Measurements from ENCODE around the gene MAB21L4.

Gene MAB21L4

DNA sequence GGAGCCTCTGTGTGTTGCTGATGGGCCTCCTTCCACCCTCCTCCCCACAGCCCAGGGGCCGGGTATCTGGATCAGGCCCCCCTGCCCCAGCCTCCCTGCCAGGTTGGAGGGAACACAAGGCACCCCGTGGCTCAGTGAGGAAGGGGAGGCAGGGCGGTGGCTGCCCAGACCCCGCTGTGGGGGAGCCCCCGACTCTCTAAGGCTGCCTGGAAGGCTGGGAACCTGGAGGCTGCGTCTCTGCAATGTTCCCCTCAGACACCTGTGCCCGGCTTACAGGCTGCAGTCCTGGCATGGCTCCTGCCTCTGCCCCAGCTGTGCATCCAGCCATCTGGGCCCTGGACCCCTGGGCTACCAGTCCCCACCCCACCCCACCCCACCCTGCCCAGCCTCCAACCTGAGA is 438 bp upstream of the MAB21L4 start:
- H3K9me3 Mint-ChIP-seq, result no peaks in the 10 kb centered on the region
- H3K27me3 Mint-ChIP-seq, result peaks cover 6% of the 10 kb centered on the region
- H3K36me3 Mint-ChIP-seq (ENCODE audit: low read depth), result no peaks in the 10 kb centered on the region
- no peaks in the 10 kb centered on the region for H3K4me1 Mint-ChIP-seq (ENCODE audit: low read depth)
- no peak for DNase-seq
- H3K4me3 Mint-ChIP-seq, result no peak overlapping the region
- H3K27ac Mint-ChIP-seq, result no peak overlapping the region

DNA sequence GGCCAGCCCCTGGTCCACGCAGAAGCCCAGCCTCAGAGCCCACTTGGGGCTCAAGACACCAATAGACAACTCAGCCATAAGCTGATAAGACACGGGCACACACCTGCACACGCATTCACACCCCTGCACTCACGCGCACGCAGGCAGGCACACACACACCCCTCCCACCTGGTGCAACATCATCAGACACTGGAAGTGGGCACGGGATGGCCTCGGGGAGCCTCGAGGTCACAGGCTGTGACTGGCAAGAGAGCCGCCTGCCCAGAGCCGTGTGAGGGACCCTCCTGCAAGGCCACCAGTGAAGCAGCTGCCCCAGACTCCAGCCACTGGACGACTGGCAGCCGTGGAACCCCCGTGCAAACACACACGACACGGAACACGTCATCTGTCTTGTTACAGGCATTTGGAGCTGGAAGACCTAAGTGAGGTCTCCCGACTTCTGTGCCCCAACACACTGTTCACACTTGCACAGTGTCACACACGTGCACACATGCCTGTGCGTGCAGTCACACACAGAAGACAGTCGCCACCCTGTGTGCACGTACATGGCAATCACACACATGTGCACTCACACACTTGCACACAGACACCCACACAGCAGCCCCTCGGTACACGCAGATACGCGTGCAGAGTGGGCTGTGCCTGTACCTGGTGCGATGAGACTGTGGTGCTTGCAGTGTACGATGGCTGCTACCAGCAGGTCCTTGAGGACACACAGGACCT is 959 bp downstream of the MAB21L4 start:
- Mint-ChIP-seq H3K9me3 (no peaks in the 10 kb centered on the region), H3K27me3 (peaks cover 4% of the 10 kb centered on the region), H3K27ac (no peak overlapping the region), H3K36me3 (ENCODE audit: low read depth) (no peaks in the 10 kb centered on the region), H3K4me3 (no peak overlapping the region), H3K4me1 (ENCODE audit: low read depth) (no peaks in the 10 kb centered on the region)
- no peak for DNase-seq

DNA sequence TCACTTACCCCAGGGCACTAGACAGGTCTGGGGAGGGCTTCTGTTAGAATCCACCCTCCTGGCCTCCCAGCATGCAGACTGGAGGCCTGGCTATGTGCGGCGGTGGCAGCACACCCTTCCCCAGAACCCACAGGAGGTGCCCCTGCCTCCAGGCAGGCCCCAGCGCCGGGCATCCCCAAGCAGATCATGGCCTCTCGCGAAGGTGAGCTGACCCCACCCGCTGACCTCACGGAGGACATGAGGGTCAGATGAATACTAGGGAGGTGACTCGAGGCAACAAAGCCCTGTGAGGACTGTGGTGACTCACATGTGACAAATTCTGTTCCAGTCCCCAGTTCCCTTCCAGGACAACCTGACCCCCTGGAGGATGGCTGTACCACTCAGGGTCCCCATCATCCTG is 1.9 kb downstream of the MAB21L4 start:
- Mint-ChIP-seq H3K9me3 (no peaks in the 10 kb centered on the region), H3K27me3 (peaks cover 3% of the 10 kb centered on the region), H3K4me1 (ENCODE audit: low read depth) (no peaks in the 10 kb centered on the region), H3K4me3 (no peak overlapping the region), H3K27ac (no peak overlapping the region), H3K36me3 (ENCODE audit: low read depth) (no peaks in the 10 kb centered on the region)
- no peak for DNase-seq

DNA sequence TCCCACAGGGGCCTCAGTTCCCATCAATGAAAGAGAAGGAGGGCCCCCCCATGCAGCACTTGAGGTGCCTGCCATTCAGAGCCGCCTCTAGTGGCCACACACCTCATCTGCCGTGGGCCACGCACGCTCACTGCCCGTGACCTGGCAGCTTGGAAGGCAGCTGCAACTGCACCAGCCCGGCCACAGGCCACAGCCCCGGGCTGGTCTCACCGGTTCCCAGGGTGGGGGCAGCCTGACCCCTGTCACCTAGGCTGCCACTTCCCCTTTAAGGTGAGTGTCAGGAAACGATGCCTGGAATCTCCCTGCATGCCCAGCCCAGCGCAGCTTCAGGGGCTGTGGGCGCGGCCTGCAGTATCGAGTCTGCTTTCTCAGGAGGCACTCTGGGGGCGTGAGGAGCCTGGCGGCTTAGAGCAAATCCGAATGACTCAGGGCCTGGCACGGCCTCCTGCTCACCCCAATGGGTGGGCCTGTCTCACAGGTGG is 2.6 kb downstream of the MAB21L4 start:
- DNase-seq, result no peak
- Mint-ChIP-seq H3K27me3 (no peaks in the 10 kb centered on the region), H3K9me3 (no peaks in the 10 kb centered on the region), H3K36me3 (ENCODE audit: low read depth) (no peaks in the 10 kb centered on the region), H3K4me1 (ENCODE audit: low read depth) (no peaks in the 10 kb centered on the region), H3K4me3 (no peak overlapping the region), H3K27ac (no peak overlapping the region)

DNA sequence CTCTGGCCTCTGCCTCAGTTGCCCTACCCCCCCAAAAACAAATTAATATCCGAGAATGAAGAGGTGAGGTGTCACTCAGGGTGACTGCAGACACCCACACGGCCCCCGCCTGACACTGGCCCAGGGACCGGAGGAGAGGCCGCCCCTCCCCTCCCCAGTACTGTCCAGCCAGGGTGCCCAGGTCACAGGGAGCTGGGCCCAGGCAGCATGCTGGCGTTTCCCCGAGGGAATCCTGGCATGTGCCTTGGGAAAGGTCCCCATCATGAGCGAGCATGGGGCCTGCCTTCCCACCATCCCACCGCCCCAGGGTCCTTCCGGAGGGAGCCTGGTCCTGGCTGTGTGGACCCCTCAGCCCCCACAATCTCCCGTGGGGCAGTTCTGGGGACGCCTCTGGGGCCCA is 3.0 kb downstream of the MAB21L4 start:
- Mint-ChIP-seq H3K36me3 (ENCODE audit: low read depth) (no peaks in the 10 kb centered on the region), H3K4me3 (no peak overlapping the region), H3K27me3 (no peaks in the 10 kb centered on the region), H3K4me1 (ENCODE audit: low read depth) (no peaks in the 10 kb centered on the region), H3K27ac (no peak overlapping the region), H3K9me3 (no peaks in the 10 kb centered on the region)
- DNase-seq, result no peak

DNA sequence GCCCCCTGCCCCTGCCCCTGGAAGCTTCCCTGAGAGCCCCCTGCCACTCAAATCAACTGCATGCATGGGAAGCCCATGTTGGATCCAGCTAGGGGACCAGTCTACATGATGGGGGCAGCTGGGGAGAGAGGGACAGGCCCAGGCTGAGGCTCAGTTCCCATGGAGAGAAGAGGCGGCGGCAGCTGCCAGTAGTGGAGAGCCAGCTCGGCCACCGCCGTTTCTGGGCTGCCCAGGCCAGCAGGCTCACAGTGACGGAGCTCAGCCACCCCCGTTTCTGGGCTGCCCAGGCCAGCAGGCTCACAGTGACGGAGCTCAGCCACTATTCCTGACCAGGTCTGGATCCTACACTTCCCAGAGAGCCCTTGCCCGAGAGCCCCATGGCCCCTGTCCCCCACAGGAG is 3.6 kb downstream of the MAB21L4 start:
- no peaks in the 10 kb centered on the region for H3K4me1 Mint-ChIP-seq (ENCODE audit: low read depth)
- no peaks in the 10 kb centered on the region for H3K36me3 Mint-ChIP-seq (ENCODE audit: low read depth)
- H3K9me3 Mint-ChIP-seq, result no peaks in the 10 kb centered on the region
- DNase-seq, result no peak
- H3K27me3 Mint-ChIP-seq, result no peaks in the 10 kb centered on the region
- no peak overlapping the region for H3K4me3 Mint-ChIP-seq
- no peak overlapping the region for H3K27ac Mint-ChIP-seq

DNA sequence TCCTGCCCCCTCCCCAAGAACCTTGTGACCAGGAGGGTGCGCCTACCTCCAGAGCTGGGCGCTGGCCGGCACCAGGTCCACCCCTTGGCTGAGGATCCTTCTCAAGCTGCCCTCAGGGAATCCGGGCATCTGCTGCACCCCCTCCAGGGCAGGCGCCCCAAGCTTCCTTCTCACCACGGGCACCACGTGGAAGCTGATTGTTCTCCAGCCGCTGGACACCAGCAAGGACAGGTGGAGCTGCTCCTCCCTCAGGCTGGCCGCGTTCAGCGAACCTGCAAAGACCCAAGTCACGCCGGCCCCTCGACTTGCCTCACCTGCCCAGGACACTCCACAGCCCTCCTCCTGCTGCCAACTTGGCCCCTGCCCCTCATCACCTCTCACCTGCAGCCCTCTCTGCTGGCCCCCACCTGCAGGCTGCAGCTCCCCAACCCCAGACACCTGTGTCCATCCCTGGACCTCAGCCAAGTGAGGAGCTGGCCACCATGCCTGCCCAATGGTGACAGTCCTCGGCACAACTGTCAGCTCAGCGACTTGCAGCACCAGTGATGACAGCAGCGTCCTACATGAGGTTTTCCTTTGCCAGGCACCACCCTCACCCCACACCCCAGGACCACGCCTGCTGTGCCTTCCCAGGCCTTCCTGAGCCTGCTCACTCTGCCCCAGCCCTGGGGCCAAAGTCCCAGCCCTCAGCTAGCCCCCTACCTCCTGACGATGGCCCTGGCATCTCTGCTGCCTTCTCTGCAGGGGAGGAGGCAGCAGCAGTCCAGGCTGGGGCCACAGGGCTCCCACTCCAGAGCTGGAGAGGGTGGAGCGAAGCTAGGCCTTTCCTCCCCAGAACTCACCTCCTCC is 4.2 kb downstream of the MAB21L4 start:
- no peaks in the 10 kb centered on the region for H3K36me3 Mint-ChIP-seq (ENCODE audit: low read depth)
- no peak for DNase-seq
- H3K4me3 Mint-ChIP-seq, result no peak overlapping the region
- no peak overlapping the region for H3K27ac Mint-ChIP-seq
- H3K27me3 Mint-ChIP-seq, result no peaks in the 10 kb centered on the region
- no peaks in the 10 kb centered on the region for H3K4me1 Mint-ChIP-seq (ENCODE audit: low read depth)
- H3K9me3 Mint-ChIP-seq, result no peaks in the 10 kb centered on the region

DNA sequence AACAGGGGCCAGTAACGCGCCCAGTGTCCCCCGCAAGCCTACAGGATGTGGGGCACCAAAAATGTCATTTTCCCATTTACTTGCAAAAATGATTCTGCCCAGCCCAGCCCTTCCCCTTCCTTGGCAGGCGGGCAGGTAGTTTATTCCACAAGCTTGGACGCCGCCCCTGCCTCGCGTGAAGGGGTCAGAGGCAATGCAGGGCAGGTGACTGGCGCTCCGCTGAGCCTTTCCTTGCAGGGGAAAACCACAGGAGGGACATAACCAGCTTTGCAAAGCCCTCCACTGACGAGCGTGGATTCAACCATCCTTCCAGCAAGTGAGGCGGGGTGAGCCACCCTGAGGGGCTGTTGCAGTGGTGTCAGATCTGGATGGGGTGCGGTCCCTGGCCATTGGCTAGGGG is 5.3 kb downstream of the MAB21L4 start:
- Mint-ChIP-seq H3K4me3 (no peak overlapping the region), H3K4me1 (ENCODE audit: low read depth) (no peaks in the 10 kb centered on the region), H3K9me3 (no peaks in the 10 kb centered on the region), H3K36me3 (ENCODE audit: low read depth) (no peaks in the 10 kb centered on the region), H3K27me3 (no peaks in the 10 kb centered on the region), H3K27ac (no peak overlapping the region)
- no peak for DNase-seq

DNA sequence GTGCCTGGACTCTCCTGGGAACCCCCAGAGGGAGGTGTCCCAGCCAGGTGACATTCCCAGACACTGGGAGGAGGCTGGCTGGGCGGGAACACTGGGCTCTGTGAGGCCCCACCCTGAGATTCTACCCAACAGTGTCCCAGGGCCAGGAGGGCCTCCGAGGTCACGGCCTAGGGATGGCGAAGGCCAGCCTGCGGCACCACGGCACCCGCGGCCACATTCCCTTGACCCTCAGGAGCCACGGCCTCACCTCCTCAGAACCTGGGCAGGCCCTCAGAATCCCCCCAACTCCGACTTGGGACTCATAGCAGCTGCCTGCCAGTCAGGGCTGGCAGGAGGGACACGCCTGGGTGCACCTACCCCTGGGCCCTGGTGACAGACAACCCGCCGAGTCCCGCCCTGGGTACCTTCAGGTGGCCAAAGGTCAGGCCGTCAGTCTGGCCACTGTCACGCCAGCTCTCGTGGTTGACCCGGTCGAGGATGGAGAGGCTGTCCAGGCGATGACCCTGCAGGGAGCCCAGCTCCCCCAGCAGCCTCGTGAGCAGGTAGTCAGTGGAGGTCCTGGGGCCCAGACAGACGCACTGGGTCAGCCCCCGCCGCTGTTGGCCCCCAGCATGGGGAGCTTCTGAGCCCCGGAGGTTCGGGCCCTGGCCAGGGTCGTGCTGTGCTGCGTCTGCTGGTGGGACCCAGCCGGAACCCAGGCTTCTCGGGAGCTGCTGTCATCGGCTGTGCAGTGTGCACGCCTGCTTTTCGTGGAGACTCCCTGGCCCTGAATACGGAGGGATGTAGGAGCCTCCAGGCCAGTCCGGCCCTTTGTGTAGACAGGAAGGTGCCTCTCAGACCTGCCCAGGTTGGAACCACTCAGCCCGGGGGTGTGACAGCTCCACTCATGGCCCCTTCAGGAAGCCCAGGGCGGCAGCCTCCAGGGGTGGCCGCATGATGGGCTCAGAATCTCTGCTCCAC is 6.1 kb downstream of the MAB21L4 start:
- H3K36me3 Mint-ChIP-seq (ENCODE audit: low read depth), result no peaks in the 10 kb centered on the region
- DNase-seq, result no peak
- no peaks in the 10 kb centered on the region for H3K27me3 Mint-ChIP-seq
- H3K4me1 Mint-ChIP-seq (ENCODE audit: low read depth), result no peaks in the 10 kb centered on the region
- no peak overlapping the region for H3K4me3 Mint-ChIP-seq
- H3K27ac Mint-ChIP-seq, result no peak overlapping the region
- H3K9me3 Mint-ChIP-seq, result no peaks in the 10 kb centered on the region

DNA sequence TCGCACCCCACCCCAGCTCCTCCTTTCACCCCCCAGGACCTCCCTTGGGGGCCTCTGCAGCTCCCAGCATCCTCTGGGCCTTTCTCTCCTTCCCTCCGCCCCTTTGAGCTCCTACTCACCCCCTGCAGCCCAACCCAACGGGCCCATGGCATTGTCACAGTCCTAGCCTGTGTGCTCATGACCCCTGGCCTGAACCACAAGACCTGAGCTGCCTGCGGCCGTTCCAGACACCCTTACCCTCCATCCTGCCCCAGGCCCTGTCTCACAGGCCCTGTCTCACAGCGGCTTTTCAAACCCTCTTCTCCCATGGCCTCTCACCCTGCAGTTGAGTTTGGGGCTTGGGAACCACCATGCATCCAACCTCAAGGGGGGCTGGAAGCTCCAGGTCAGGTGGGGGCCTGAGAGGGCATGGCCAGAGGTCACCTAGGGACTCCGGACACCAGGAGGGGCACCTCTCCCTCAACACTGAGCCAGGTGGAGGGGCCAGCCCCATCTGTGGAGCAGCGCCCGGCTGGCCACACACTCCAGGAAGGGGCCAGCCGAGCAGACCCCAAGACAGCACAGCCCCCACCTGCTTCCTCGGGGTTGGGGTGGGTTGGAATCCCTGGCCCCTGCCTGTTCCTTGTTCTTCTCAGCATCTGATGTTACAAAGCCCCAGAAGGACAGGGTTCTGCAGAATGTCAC is 6.9 kb downstream of the MAB21L4 start:
- no peaks in the 10 kb centered on the region for H3K4me1 Mint-ChIP-seq (ENCODE audit: low read depth)
- H3K9me3 Mint-ChIP-seq, result no peaks in the 10 kb centered on the region
- no peaks in the 10 kb centered on the region for H3K36me3 Mint-ChIP-seq (ENCODE audit: low read depth)
- H3K27me3 Mint-ChIP-seq, result no peaks in the 10 kb centered on the region
- no peak overlapping the region for H3K27ac Mint-ChIP-seq
- no peak for DNase-seq
- no peak overlapping the region for H3K4me3 Mint-ChIP-seq

DNA sequence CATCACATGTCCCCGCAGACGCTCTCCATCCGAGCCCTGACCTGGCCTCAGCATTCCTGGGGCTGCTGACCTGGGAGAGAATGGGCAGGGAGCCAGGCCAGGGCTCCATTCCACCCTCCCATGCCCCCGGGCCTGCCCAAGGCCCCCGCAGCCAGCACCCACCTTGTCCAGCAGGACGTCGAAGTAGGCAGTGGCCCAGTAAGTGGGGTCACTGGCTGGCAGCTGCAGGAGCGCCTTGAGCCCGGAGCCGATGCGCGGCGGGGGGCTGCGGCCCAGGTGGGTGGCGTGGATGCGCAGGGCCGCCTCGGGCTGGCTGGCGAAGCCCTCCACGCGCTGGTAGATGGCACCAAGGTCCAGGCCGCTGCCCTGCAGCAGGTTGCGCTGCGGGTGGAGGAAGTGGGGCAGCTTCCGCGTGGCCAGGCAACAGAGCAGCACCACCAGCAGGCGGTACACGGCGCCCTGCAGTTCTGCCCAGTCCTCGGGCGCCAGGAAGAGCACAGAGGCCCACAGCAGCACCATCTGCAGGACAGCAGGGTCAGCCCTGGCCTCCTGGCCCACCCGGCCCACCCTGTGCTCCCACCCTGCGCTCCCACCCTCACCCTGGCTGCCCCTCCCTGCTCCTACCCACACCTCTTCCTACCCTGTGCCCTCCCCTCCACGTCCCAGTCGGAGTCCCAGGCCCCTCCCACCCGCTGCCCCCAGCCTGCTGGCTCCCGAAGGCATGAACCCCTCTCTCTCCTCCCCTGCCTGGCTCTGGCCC is 7.6 kb downstream of the MAB21L4 start:
- DNase-seq, result no peak
- Mint-ChIP-seq H3K27ac (no peak overlapping the region), H3K4me3 (no peak overlapping the region), H3K27me3 (no peaks in the 10 kb centered on the region), H3K4me1 (ENCODE audit: low read depth) (no peaks in the 10 kb centered on the region), H3K36me3 (ENCODE audit: low read depth) (no peaks in the 10 kb centered on the region), H3K9me3 (no peaks in the 10 kb centered on the region)

DNA sequence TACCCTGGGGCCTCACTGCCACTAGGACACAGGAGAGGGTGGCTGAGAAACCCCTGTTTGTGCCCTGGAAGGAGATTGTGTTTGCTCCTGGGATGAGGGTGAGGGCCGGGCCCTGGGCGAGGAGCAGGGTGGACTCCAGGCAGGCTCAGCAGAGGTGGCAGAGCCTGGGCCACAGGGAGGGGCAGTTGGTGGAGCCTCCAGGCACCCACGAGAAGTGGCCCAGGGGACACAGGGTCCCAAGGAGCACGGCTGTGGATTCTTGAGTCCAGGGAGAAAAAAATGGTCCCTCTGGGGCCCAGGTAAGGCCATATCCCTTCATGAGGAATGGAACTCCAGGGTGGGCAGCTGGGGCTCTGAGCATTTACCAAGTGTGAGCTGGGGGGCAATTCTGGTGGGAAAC is 8.3 kb downstream of the MAB21L4 start:
- Mint-ChIP-seq H3K4me3 (no peak overlapping the region), H3K27me3 (no peaks in the 10 kb centered on the region), H3K36me3 (ENCODE audit: low read depth) (no peaks in the 10 kb centered on the region), H3K4me1 (ENCODE audit: low read depth) (no peaks in the 10 kb centered on the region), H3K27ac (no peak overlapping the region), H3K9me3 (no peaks in the 10 kb centered on the region)
- no peak for DNase-seq

DNA sequence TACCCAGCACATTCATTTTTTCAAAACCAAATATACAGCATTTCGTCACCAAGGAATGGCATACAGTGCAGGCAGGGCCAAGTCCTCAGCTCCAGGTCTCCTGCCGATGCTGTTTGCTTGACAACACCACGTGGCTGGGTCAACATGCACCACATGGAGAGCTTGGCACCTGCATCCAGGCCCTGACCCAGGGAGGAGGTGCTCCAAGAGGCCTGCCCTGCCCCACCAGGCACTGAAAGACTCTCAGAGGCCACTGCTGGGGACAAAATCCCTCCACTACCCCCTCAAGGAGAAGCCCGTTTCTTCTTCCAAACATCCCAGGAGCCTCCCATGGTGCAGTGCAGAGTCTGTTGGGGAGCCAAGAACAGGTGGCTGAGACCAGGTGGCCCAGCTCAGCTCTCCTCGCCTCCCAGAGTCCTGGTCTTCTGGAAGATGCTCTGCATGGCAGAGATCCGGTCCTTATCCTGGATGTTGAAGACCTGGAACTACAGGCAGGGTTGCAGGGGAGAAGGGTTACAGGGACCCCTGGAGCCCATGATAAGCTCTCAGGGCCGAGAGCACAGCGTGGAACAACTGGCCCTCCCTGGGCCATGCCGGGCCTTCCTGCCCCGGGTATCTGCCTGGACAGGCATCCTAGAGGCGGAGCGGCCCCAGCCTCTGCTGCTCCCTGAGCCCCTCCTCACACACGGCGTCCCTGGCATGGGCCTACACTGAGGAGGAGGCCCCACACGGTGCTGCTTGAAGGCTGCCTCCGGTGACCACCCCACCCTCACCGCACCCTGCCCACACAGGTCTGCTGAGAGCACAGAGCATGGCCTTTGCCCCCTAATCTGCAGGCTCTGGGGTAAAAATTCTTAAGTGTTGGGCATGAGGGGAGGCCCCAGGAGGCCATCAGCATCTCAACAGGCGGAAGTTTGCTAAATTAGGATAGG is 9.0 kb downstream of the MAB21L4 start:
- no peaks in the 10 kb centered on the region for H3K9me3 Mint-ChIP-seq
- DNase-seq, result no peak
- H3K4me1 Mint-ChIP-seq (ENCODE audit: low read depth), result no peaks in the 10 kb centered on the region
- H3K36me3 Mint-ChIP-seq (ENCODE audit: low read depth), result no peaks in the 10 kb centered on the region
- no peaks in the 10 kb centered on the region for H3K27me3 Mint-ChIP-seq
- H3K27ac Mint-ChIP-seq, result no peak overlapping the region
- no peak overlapping the region for H3K4me3 Mint-ChIP-seq

All from activated T-cell treated with anti-CD3 and anti-CD28 coated beads, Interleukin-2, amount 50 U/mL, for 24 hours (primary cell).